Measurements from ENCODE around the gene MAP3K21.

GRCh38 chr1:233295237-233295974 lies 32.1 kb upstream of the MAP3K21 start, which contains the start of gene PCNX2:
- TF ChIP-seq POLR2A (IDR thresholded peaks at IDR 0.05) (no peak), CTCF (IDR thresholded peaks at IDR 0.05 in 4 of 5, conservative IDR thresholded peaks at IDR 0.05 in 1 of 5) (no peak)

Data from gastrocnemius medialis (tissue), 4 donors.